DMS79 treated with DMSO at 0.1 percent for 48 hours (cell line): ENCODE results near the gene AFAP1.

Experiments
- DNase-seq: peaks from one replicate; lab custom pipeline; 2025; lab: John Stamatoyannopoulos, UW

AFAP1 gene

GRCh38 chr4:7755561-7755960 lies 184.1 kb downstream of the AFAP1 start:
- no peak for DNase-seq

DNA sequence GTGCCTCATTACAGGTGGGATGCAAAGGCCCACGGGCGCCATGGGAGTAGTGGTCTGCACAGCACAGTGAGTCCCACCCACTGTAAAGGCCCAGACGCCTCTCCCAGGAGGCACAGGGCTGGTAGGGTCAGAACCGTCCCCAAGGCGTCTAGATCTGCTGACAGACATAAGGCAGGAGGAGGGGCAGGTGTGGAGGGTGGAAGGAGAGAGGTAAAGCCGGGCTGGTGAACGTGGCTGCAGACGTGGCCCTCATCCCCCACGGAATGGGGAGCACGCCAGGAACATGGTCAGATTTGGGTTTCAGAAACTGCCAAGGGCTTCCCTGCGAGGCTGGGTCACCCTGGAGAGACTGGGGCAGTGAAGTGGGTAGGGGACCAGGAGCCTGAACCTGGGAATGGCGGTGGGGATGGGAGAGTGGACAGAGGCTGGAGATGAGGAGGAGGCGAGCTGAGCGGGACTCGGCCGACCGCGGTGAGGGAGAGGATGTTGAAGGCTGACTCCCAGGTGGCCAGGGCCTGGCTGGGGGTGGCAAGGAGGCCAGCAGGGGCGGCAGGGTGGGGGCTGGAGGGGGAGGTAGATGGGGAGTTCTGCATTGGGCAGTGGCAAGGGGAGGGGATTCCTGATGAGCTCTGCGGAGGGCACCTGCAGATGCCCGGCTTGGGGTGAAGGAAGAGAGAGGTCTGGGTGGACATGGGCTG lies 184.9 kb downstream of the AFAP1 start:
- no peak for DNase-seq

DNA sequence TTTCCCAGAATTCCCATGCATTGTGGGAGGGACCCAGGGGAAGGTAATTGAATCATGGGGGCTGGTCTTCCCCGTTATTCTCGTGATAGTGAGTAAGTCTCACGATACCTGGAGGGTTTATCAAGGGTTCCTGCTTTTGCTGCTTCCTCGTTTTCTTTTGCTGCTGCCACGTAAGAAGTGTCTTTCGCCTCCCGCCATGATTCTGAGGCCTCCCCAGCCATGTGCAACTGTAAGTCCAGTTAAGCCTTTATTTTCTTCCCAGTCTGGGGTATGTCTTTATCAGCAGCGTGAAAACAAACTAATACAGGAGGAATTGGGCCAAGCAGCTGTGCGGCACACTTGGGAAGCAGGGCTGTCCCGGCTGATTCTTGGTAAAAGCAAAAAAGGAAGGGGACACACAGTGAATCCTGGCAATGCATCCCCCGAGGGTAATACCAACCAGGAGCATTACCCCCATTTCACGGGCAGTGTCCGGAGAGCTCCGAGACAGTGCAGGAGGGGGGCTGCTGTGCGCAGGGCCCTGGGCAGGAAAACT lies 185.7 kb downstream of the AFAP1 start:
- no peak for DNase-seq

GRCh38 chr4:7753271-7753670 lies 186.4 kb downstream of the AFAP1 start:
- no peak for DNase-seq

GRCh38 chr4:7752649-7753048 lies 187.0 kb downstream of the AFAP1 start:
- DNase-seq, result no peak

DNA sequence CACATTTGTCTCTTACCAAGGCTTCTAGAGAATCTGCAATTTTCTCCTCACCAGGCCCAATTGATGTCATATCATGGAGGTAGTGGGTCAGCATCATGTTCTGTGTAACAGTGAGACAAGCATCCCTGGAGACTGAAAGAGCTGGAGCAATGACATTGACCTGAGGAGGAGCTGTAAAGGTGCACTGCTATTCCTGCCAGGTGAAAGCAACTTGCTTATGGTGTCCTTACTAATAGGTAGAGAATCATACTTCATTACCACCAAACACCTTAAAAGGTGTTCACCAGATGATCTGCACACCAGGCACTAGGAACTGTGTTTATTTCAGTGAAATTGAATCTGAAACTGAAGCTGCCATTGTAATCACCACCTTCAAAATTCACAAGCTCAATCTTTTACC lies 188.7 kb downstream of the AFAP1 start:
- DNase-seq, result no peak

- DNase-seq, result no peak
Measured at GRCh38 chr4:7750523-7750922, 189.1 kb downstream of the AFAP1 start.

- DNase-seq, result no peak
Measured at GRCh38 chr4:7747566-7747965, 192.1 kb downstream of the AFAP1 start.

DNA sequence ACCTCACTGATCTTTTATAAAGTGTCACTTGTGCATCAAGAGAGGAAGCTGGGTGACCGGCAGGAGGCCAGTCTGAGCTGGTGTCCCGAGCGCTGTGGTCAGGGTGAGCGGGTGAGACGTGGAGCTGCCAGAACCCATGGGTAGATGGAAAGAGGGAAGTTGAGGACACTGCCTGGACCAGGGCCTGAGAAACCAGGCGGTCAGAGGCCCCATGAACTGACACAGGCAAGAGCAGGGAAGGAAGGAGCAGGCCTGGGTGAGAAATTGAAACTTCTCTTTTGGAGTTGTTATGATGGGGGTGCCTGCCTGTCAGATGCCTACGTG lies 192.6 kb downstream of the AFAP1 start:
- no peak for DNase-seq

DNA sequence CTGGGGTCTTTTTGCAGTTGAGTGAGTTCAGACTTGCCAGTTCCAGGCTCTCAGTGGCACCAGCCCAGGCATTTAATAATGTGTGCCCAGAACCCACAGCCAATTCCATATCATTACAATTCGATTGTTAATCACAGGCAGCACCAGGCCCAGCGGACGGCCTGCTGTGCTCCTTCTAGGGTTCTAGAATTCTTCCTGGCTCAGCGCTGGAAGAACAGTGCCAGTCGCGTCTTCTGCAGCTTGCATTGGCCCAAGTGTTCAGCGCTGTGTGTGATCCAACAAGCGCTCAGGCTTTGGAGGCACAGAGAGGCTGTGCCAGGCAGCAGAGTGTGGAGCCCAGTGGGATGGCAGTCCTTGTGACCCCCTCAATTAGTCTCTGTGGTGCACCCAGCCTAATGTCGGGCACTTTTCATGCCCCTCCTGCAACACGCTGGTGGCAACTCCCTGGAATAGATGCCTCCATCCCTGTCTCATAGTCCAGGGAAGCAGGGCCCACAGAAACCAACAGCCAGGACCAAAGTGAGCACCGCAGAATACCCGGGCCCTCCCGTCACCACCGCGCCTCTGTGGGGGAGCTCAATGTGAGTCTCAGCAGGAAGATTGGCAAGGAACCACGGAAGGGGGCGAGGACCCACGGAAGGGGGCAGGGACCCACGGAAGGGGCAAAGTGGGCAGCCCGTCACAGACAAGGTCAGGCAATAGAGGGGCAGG lies 193.2 kb downstream of the AFAP1 start:
- no peak for DNase-seq

DNA sequence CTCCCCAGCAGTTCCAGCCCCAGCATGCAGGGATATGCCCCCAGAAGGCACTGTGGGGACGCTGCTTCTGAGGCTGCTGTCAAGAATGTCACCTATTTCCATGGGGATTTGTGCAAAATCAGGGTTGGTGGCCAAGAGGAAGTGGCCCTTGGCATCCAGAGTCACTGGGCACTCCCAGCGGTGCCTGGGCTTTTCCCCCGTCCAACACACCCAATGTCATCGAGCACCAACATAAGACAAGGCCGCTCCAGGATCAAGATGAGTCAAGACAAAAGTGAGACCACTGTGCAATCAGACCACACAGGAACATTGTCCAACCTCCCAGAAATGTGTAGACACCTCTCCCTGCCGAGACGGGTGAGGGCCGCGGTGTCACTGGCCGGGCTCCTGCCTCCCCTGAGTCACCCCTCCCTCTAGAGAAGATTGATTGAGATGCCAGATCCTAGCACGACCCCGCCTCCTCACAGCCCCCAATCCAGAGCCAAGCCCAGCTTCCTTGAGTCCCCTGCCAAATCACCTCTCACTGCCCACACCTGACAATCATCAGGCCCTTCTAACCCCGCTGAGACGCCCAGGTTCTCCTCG lies 194.3 kb downstream of the AFAP1 start:
- DNase-seq, result no peak

- no peak for DNase-seq
Measured at GRCh38 chr4:7744142-7744804, 195.4 kb downstream of the AFAP1 start.

DNA sequence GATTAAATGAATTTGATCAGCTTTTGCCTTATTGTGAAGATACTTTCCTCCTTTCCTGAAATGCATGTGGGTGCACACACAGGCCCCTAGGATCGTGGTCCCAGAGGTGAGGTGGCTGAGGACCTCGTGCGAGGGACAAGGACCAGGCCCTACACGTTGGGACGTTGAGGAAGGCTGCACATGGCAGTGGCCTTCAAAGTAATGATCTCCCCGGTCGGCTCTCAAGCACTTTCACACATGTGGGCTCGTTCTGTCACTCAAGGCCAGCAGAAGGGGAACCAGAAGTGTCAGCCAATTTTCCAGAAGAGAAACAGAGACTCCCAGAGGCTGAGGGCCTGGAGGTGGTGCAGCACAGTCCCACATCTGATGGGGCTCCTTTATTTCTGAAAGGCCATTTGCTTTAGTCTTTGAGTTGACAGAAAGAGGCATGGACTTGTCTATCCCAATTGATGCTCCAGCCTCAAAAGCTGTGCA lies 196.8 kb downstream of the AFAP1 start:
- no peak for DNase-seq

GRCh38 chr4:7741946-7742806 lies 197.5 kb downstream of the AFAP1 start:
- no peak for DNase-seq

GRCh38 chr4:7740866-7741525 lies 198.7 kb downstream of the AFAP1 start:
- no peak for DNase-seq

- DNase-seq, result no peak
Measured at GRCh38 chr4:7739918-7740865, 199.5 kb downstream of the AFAP1 start.

- no peak for DNase-seq
Measured at GRCh38 chr4:7739077-7739917, 200.4 kb downstream of the AFAP1 start.

DNA sequence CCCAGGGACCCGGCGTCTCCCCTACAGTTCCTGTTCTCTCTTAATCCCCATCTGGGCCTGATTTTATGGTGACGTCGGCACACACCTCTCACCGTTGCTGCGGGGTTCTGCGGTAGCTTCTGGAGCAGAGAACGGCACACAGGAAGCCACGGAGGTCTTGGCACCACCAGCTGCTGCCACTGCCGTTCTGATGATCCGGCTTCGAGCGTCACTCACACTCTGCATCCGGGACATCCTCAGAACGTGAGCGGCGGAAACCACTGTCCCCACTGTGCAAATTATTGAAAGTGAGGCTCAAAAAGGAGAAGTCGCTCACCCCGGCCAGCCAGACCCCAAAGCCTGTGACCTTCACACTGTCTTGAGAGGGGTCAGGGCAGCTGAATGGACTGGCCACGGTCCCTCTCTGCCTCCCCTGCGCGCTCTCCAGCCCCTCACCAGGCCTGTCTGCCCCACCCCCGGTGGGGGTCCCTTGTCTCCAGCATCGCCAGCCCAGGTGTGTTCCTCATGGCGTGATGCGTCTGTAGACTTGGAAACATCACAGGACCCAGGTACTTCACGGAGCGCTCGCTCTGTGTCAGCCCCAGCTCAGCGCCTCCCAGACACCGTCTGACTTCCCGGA lies 201.1 kb downstream of the AFAP1 start:
- DNase-seq, result no peak
